Tibial artery (tissue), 4 donors: ENCODE results near the gene IRX6.

Experiments
- DNase-seq, 2 donors: peaks; one replicate each; pipeline ENCODE4 v3.0.0-alpha.2; 2019
- H3K27ac ChIP-seq, 2 donors: fragments of 200-600 bp; sonication (generic) in 1 of 2; 1 replicate in 1 of 2; 2 replicates in 1 of 2; pipeline ENCODE4 v1.5.1; 2018 to 2019; ENCODE audit warnings: mild to moderate bottlenecking in 1 of 2
- H3K27me3 ChIP-seq, 2 donors: fragments of 200-600 bp; sonication (generic) in 1 of 2; one replicate each; pipeline versions ENCODE4 v1.5.1 to v1.6.0; 2016 to 2019
- H3K36me3 ChIP-seq, 3 donors: fragments of 200-600 bp; sonication (generic) in 2 of 3; one replicate each; pipeline ENCODE4 v1.5.1; 2016 to 2019; ENCODE audit warnings: mild to moderate bottlenecking in 2 of 3
- H3K4me1 ChIP-seq, 4 donors: fragments of 200-600 bp; sonication (generic) in 2 of 4; 1 replicate in 3 of 4; 2 replicates in 1 of 4; pipeline ENCODE4 v1.5.1; 2016 to 2019
- H3K4me3 ChIP-seq, 2 donors: fragments of 200-600 bp; sonication (generic) in 1 of 2; 1 replicate in 1 of 2; 2 replicates in 1 of 2; pipeline ENCODE4 v1.5.1; 2018 to 2019; ENCODE audit warnings: mild to moderate bottlenecking in 2 of 2
- H3K9me3 ChIP-seq, 3 donors: fragments of 200-600 bp; sonication (generic) in 1 of 3; one replicate each; pipeline ENCODE4 v1.5.1; 2016 to 2019
- intact Hi-C: fragments of 100-400 bp; cut with DNase I; formaldehyde crosslinking; loops from one replicate; pipeline ENCODE4 v1.15.0; 2023; ENCODE audit warnings: low total_unique reads
- TF ChIP-seq, protein P1 (sequence below), 2 experiments: fragments of 200-600 bp in 1 of 2; fragments of 450-650 bp in 1 of 2; IDR thresholded peaks; one replicate each; pipeline ENCODE4 v1.5.1; 2017 to 2019; ENCODE audit warnings: antibody characterized with exemption in 2 of 2, mild to moderate bottlenecking in 1 of 2, moderate library complexity in 1 of 2

Gene IRX6

DNA sequence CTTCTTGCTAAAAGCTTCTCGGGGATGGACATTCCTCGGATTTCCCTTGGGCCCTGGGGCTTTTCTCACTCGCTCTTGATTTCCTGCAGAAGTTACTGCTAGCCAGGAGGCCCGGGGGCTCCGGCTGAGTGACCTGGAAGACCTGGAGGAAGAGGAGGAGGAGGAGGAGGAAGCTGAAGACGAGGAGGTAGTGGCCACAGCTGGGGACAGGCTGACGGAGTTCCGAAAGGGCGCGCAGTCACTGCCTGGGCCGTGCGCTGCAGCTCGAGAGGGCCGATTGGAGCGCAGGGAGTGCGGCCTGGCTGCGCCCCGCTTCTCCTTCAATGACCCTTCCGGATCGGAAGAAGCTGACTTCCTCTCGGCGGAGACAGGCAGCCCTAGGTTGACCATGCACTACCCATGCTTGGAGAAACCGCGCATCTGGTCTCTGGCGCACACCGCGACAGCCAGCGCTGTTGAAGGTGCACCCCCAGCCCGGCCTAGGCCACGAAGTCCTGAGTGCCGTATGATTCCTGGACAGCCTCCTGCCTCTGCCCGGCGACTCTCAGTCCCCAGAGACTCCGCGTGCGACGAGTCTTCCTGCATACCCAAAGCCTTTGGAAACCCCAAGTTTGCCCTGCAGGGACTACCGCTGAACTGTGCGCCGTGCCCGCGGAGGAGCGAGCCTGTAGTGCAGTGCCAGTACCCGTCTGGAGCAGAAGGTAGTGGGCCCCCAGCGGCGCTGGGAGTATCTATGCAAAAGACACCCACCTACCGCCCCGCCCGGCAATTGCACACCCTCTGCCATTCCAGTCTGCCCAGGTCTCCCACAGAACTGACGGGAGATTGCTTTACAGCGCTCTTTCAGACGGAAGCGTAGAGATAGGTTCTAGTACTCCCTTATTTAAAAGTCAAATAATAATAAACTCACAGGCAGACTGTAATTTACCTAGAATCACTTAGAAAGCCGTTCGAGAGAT, 4.9 kb downstream of the IRX6 start:
- Histone ChIP-seq H3K27me3 (peaks cover 0 to 78% of the 10 kb centered on the region in 2 donors), H3K9me3 (no peaks in the 10 kb centered on the region), H3K4me3 (no peak overlapping the region), H3K4me1 (peaks cover 0 to 21% (median 15%) of the 10 kb centered on the region in 4 donors), H3K36me3 (no peaks in the 10 kb centered on the region), H3K27ac (no peak overlapping the region)
- TF ChIP-seq, protein P1, sequence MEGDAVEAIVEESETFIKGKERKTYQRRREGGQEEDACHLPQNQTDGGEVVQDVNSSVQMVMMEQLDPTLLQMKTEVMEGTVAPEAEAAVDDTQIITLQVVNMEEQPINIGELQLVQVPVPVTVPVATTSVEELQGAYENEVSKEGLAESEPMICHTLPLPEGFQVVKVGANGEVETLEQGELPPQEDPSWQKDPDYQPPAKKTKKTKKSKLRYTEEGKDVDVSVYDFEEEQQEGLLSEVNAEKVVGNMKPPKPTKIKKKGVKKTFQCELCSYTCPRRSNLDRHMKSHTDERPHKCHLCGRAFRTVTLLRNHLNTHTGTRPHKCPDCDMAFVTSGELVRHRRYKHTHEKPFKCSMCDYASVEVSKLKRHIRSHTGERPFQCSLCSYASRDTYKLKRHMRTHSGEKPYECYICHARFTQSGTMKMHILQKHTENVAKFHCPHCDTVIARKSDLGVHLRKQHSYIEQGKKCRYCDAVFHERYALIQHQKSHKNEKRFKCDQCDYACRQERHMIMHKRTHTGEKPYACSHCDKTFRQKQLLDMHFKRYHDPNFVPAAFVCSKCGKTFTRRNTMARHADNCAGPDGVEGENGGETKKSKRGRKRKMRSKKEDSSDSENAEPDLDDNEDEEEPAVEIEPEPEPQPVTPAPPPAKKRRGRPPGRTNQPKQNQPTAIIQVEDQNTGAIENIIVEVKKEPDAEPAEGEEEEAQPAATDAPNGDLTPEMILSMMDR (IDR thresholded peaks at IDR 0.05): no peak
- intact Hi-C loops: no loop called here
- DNase-seq: peak in 1 of 2 donors; percentile 55

DNA sequence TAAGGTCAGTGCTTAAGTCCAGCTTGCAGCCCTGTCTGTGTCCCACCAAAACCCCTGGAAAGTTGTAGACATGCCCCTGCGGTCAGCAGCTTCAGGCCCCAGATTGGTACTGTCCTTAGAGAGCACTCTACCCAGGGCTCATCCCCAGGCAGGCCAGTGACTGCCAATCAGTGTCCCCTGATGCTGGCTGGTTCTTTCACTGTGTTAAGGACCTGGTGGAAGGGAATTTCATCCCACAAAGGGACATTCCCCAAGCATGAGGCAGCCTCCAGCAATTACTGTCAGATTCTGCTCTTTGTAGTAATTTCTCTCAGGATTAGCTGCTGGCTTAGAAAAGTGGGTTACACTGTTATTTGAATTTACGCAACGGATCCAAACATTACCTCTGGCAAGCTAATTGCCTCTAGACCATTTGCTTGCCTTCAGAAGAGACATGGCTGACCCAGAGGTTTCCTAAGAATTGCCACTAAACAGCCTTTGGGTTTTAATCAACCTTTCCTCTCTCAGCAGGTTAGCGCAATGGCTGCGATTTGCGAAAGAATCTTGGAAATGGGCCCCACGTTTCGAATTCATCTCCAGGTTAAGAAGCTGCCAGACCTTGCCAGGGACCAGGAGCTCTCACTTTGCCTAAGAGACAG, 5.9 kb downstream of the IRX6 start:
- peaks cover 0 to 68% of the 10 kb centered on the region in 2 donors for H3K27me3 ChIP-seq
- no peaks in the 10 kb centered on the region for H3K36me3 ChIP-seq
- intact Hi-C loops: no loop called here
- TF ChIP-seq, protein P1 (IDR thresholded peaks at IDR 0.05): no peak
- H3K4me1 ChIP-seq: peaks cover 0 to 11% (median 5%) of the 10 kb centered on the region in 4 donors
- no peaks in the 10 kb centered on the region for H3K9me3 ChIP-seq
- H3K27ac ChIP-seq: no peak overlapping the region
- DNase-seq: no peak
- no peak overlapping the region for H3K4me3 ChIP-seq

DNA sequence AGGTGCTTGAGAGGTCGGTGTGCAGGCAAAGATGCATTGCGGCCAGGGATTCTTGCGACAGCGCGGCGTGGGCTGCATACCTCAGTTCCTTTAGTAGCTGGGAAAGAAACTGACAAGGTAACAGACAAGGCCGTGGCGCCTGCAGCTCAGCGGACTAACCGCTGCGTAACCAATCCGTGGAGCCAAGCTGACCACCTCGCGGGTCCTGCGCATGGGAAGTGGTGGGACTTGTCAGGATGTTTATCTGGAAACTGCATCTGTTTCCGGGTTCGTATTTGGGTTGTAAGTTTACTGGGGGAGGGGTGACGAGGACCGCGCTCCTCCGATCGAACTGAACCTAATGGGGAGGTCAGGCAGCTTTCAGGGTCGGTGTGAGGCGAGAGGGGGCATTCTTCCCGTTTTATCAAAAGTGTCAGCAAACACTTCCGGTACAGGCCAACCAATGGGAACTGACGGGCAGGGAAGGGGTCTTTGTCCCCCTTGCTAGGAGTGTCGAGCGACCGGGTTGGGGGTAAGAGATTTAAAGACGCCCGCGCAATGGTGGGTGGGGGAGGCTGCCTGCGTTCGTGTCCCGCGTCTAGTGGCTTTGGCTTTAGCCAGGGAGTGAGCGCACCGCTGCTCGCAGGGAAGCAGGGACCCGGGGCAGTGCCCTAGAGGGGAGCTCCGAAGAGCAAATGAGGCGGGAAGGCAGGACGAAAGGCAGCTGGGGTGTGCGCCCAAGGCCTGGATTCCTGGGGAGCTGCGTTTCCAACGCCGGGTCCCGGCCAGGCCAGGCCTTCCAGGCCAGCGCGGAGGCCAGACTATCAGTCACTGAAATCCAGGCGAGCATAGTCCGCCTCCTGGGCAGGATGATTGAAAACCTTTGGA, 7.0 kb downstream of the IRX6 start:
- TF ChIP-seq, protein P1 (IDR thresholded peaks at IDR 0.05): no peak
- Histone ChIP-seq H3K27me3 (peaks cover 0 to 59% of the 10 kb centered on the region in 2 donors), H3K9me3 (no peaks in the 10 kb centered on the region), H3K27ac (no peak overlapping the region), H3K36me3 (no peaks in the 10 kb centered on the region), H3K4me3 (no peak overlapping the region), H3K4me1 (peaks cover 0 to 8% (median 2%) of the 10 kb centered on the region in 4 donors)
- no peak for DNase-seq
- intact Hi-C loops: no loop called here

DNA sequence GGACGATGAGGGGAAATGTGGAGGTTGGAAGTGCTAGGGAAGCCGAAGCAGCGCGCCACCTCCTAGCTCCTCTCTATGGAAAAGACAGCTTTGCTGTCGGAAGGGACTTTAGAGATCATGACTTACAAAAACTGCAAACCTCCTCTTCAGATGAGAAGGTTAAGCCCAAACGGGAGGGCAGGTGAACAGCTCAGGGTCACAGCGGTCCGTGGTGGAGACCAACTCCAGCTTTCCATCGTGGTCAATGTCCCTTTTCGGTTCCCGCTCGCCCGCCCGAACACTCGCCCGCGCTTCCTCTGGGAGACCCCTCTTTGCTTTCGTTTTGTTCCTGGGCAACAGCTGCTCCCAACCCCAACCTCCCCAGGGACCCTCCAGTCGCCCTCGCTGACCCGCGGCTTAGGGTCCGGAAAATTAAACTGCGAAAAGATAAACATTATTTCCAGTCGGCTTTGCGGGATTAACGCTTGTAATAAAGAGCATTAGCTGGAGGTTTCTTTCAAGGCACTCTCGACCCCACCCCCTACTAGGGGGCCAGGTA, 7.7 kb downstream of the IRX6 start:
- Histone ChIP-seq H3K9me3 (no peaks in the 10 kb centered on the region), H3K27me3 (peaks cover 0 to 52% of the 10 kb centered on the region in 2 donors), H3K4me1 (peaks cover 0 to 8% (median 2%) of the 10 kb centered on the region in 4 donors), H3K36me3 (no peaks in the 10 kb centered on the region), H3K4me3 (no peak overlapping the region), H3K27ac (no peak overlapping the region)
- no peak for DNase-seq
- intact Hi-C loops: no loop called here
- TF ChIP-seq, protein P1 (IDR thresholded peaks at IDR 0.05): no peak

DNA sequence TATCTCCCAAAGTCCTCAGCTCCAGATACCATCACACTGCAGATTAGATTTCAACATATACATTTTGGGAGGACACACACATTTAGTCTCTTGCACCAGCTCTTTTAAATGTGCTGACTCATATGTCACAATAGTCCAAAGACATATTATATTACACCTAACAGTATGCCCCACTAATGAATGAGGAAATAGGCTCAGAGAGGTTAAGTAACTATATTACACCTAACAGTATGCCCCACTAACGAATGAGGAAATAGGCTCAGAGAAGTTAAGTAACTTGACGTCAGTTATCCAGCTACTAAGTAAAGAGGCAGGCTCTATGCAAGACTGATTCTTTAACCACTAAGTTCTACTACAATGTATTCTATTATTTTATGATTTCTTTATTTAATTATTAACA, 9.7 kb downstream of the IRX6 start:
- DNase-seq: no peak
- Histone ChIP-seq H3K36me3 (no peaks in the 10 kb centered on the region), H3K9me3 (no peaks in the 10 kb centered on the region), H3K4me3 (no peak overlapping the region), H3K27me3 (peaks cover 0 to 33% of the 10 kb centered on the region in 2 donors), H3K4me1 (peaks cover 0 to 8% (median 2%) of the 10 kb centered on the region in 4 donors), H3K27ac (no peak overlapping the region)
- TF ChIP-seq, protein P1 (IDR thresholded peaks at IDR 0.05): no peak
- intact Hi-C loops: no loop called here
